Measurements from ENCODE around the gene CDK2.
A peak's percentile ranks its signal among the peaks of the same experiment; 100 is the strongest.
"Not testable (repeated sequence)": the region's sequence is repeated elsewhere in the genome, so short reads cannot be mapped to it uniquely, and the experiment has no call there.

The CDK2 gene

GRCh38 chr12:55982319-55982936 lies 15.8 kb downstream of the CDK2 start:
- DNase-seq, result no peak

GRCh38 chr12:55983232-55983842 lies 16.7 kb downstream of the CDK2 start:
- DNase-seq, result no peak

DNA sequence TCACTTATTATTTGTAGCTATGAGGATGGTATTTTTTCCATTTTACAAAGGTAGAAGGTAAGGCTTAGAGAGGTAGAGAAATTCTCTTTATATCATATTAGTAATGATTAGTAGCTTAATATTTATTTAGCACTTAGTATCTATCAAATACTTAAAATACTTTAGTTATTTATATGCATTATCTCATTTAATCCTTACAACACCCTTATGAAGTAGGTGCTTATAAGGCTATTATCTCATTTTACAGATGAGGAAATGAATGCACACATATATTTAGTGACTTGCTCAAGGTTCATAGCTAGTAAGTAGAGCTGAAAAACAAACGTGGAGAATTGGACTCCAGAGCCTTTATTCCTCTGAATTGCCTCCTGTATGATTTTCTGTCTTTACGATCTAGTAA lies 18.2 kb downstream of the CDK2 start:
- no peak for DNase-seq

DNA sequence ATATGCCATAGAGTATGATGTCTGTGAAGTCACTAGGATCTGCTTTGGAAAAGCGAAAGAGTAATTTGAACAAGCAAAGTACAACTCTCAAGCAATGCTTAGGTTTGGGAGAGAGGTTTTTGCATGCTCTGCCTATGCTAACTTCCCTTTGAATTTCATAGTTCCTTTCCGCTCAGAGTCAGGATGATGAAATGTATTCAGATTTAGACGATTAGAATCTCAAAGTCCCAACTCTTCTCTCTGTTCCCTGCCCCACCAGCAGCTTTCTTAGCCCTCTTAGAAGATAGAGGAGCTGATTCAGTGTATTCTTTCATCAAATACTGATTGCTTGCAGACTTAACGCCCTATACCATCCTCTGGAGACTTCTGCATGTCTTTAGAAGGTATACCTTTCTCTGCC lies 18.7 kb downstream of the CDK2 start:
- no peak for DNase-seq

DNA sequence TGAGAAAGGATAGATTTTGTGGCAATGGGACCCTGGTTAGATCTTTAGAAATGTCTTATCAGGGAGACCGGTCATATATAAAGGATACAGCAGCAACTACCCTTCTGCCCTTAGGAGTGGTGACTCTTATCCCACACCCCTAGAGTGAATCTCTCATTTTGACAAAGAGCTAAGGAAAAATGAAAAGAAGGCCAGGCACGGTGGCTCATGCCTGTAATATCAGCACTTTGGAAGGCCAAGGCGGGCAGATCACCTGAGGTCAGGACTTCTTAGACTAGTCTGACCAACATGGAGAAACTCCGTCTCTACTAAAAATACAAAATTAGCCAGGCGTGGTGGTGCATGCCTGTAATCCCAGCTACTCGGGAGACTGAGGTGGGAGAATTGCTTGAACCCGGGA lies 19.3 kb downstream of the CDK2 start:
- not testable (repeated sequence) for DNase-seq

DNA sequence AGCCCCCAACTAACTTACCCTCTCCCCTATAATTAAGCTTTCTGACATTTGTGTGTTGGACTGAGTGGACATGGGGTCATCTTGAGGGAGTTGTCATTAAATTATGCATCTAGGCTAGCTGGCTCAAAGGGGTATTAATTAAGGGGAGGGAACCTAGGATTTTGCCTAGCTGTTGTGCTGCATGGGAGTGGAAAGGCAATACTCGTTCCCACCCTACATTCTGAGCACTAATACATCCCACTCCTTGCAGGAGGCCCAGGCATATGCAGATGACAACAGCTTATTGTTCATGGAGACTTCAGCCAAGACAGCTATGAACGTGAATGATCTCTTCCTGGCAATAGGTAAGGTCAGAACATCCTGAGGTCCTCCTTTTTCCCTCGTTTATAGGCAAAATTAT lies 24.5 kb downstream of the CDK2 start:
- DNase-seq, result no peak

GRCh38 chr12:55993230-55993853 lies 26.7 kb downstream of the CDK2 start:
- no peak for DNase-seq

DNA sequence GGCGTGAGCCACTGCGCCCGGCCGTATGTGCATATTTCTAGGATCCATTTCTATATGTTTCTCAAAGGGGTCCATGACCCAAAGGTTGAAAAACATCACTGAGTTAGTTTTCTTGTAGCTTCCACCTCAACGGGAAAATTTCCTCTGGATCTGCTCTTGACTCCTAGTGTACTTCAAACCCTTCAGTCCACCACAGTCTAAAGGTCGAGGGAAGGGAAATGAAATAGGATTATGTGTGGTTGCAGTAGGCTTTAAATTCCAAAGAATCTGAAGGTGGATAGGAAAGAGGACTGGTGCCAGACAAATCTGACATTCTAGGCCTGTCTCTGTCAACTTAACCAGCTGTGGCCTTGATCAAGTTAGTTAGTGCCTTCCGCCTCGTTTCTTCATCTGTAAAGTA lies 28.7 kb downstream of the CDK2 start:
- DNase-seq, result no peak

DNA sequence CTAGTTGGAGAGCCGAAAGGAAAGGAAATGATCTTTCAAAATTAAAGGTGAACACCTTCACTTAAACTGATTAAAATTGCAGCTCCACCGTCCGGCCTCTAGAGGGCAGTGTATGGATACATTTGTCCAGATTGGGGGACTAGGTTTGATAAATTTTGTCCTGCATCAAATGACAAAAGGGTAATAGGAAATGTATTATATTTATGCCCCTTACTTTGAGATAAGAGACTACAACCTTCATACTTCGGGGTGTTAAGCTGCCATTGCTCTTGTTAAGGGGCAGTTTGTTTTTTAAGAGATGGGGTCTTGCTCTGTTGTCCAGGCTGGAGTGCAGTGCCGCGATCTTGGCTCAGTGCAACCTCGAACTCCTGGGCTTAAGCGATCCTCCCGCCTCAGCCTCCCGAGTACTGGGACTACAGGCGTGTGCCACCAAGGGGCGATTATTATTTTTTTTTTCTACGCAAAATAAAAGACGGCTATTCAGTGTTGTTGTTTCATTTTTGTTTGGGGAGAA lies 29.6 kb downstream of the CDK2 start:
- DNase-seq, result peak; percentile 81

- peak; percentile 30 for DNase-seq
Measured at GRCh38 chr12:55996715-55997534, 30.3 kb downstream of the CDK2 start, which contains the start of gene SUOX. Gene SUOX, plus strand, starts transcription at chr12:55997276. Its CDS starts 4,946 bp downstream, at chr12:56002222.

- no peak for DNase-seq
Measured at GRCh38 chr12:55997535-55997859, 30.9 kb downstream of the CDK2 start.

- not testable (repeated sequence) for DNase-seq
Measured at GRCh38 chr12:55999522-55999921, 32.9 kb downstream of the CDK2 start.

DNA sequence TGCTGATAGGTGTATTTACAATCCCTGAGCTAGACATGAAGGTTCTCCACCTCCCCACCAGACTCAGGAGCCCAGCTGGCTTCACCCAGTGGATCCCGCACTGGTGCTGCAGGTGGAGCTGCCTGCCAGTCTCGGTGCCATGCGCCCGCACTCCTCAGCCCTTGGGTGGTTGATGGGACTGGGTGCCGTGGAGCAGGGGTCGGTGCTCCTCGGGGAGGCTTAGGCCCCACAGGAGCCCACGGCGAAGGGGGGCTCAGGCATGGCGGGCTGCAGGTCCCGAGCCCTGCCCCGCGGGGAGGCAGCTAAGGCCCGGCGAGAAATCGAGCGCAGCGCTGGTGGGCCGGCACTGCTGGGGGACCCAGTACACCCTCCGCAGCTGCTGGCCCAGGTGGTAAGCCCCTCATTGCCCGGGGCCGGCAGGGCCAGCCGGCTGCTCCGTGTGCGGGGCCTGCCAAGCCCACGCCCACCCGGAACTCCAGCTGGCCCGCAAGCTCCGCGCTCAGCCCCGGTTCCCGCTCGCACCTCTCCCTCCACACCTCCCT lies 33.4 kb downstream of the CDK2 start:
- DNase-seq, result not testable (repeated sequence)

DNA sequence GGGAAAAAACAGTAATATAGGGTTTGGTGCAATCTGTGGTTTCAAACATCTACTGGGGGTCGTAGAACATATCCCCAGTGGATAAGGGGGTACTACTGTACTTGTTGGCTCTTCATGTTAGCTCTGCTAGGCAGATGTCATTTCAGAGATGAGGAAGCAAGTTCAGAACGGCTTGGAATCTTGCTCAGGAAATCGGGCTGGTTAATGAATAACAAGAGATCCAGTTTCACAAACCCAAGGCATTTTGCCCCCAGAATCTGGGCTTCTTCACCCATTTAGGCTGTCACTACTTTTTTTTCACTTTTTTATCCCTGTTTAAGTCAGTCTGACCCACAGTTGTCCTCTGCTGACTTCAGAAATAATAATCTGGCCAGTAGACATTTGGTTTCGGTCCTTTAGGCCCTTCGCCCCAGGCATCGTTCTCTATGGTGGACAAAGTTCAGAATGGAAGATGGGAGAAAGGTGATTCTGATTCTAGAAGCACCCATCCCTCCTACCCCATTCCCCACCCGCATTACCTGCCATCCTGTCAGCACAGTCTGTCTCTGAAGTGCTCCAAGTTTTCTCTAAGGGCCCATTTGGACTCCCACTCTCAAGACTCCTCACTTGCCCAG lies 35.0 kb downstream of the CDK2 start:
- no peak for DNase-seq

- DNase-seq, result not testable (repeated sequence)
Measured at GRCh38 chr12:56003376-56003775, 36.7 kb downstream of the CDK2 start.

DNA sequence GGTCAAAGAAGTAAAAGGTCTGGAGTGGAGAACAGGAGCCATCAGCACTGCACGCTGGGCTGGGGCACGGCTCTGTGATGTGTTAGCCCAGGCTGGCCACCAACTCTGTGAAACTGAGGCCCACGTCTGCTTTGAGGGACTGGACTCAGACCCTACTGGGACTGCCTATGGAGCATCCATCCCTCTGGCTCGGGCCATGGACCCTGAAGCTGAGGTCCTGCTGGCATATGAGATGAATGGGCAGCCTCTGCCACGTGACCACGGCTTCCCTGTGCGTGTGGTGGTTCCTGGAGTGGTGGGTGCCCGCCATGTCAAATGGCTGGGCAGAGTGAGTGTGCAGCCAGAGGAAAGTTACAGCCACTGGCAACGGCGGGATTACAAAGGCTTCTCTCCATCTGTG lies 37.6 kb downstream of the CDK2 start:
- no peak for DNase-seq

GRCh38 chr12:56007564-56008559 lies 41.2 kb downstream of the CDK2 start:
- DNase-seq, result peak; percentile 38

DNA sequence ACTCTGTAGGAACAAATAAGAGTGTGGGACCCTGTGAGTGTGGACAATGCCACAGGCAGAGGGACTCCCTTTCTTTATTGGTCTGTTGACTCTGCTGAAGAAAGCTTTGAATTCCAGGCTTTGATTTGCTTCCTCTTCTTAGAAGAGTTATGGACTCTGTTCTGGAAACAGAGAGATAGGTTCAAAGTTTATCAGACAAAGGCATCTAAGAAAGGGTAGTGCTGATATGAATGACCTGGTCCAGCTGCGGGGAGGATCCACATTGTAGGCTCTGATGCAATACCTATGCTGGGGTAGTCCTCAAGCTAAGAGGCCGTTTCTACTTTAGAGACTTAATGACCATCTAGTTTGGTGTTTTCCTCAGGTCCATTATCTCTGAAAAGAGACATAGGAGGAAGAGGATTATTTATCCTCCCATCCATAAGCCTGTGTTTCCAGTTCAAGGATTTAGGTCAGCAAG lies 43.5 kb downstream of the CDK2 start:
- no peak for DNase-seq

GRCh38 chr12:56011509-56012090 lies 45.0 kb downstream of the CDK2 start:
- no peak for DNase-seq

DNA sequence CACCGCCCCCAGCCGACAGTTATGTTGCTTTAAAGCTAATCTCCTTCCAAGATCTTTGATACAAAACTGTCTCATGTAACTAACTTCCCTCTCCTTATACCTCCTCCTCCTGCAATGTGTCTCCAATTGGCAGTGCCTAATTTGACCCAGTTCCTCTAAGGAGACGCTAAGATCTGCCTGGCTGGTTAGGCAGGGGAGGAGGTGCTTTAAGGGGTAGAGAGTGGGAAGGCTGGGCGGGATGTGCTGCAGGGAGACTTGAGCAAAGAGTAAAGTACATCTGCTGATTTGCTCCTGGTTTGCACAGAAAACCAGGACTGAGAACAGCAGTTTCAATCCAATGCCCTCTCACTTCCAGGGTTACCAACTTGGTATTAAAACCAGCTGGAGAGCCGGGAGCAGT lies 46.9 kb downstream of the CDK2 start:
- DNase-seq, result no peak

DNA sequence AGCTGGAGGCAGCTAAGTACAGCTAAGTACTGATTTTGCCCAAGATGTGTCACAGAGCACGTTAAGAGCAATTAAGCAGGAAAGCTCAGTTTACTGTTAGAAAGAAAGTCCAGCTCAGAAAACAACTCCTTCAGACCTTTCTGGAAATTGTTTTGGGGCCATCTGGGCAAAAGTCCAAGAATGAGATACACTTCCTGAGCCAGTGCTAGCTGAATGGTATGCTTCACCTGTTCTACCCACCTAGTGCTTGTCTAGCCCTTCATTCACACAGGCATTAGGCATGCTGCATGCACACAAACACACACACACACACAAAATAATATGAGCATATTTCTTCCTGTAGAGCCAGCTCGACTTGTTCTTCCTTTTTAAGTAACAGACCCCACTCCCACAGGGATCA lies 47.6 kb downstream of the CDK2 start:
- no peak for DNase-seq
